ENCODE data around the gene PRM1. TPM values are rescaled to one million over a fixed set of nuclear protein-coding genes. Genes with fewer than 3 reads are reported as not detected.
A peak's percentile ranks its signal among the peaks of the same experiment; 100 is the strongest.
"Not testable (repeated sequence)": the region's sequence is repeated elsewhere in the genome, so short reads cannot be mapped to it uniquely, and the experiment has no call there.

The PRM1 gene
- total RNA-seq, 1 experiment from 2014 or later = not detected

GRCh38 chr16:11291091-11291703, 10.1 kb upstream of the PRM1 start:
- Histone ChIP-seq H3K36me3 (ENCODE audit: control insufficient read depth, insufficient read depth, low read length) (no peaks in the 10 kb centered on the region), H3K4me1 (peaks cover 13% of the 10 kb centered on the region), H3K9me3 (no peaks in the 10 kb centered on the region), H3K27me3 (replicated peaks; ENCODE audit: control insufficient read depth, insufficient read depth, low read length) (no peaks in the 10 kb centered on the region), H3K4me3 (ENCODE audit: low read depth, low read length) (no peak overlapping the region)
- ChIA-PET POLR2A (interaction anchor here (1.2 kb wide), 1 partner anchor 35 kb away, joined by 6 read pairs; the partner anchor contains the start of gene SOCS1), CTCF (interaction anchor here (1.5 kb wide), 1 partner anchor 36 kb away, joined by 5 read pairs; no protein-coding TSS in a partner anchor)
- Mint-ChIP-seq H3K36me3 (ENCODE audit: insufficient read depth, unreplicated experiment) (no peaks in the 10 kb centered on the region), H3K27ac (ENCODE audit: unreplicated experiment) (peak overlapping the region; percentile 10), H3K9me3 (ENCODE audit: unreplicated experiment) (no peaks in the 10 kb centered on the region), H3K27me3 (ENCODE audit: insufficient read depth, unreplicated experiment) (no peaks in the 10 kb centered on the region), H3K4me3 (ENCODE audit: unreplicated experiment) (no peak overlapping the region), H3K4me1 (ENCODE audit: low read depth, unreplicated experiment) (peaks cover 18% of the 10 kb centered on the region)
- intact Hi-C loops (cut with micrococcal nuclease; ENCODE audit: unreplicated experiment) = no loop called here
- BruUV-seq (replicated peaks) = no TSS peak
- TF ChIP-seq CTCF (IDR thresholded peaks at IDR 0.05; ENCODE audit: insufficient read depth in 1 of 2, low read depth in 1 of 2, low read length in 1 of 2, severe bottlenecking in 1 of 2, unreplicated experiment in 1 of 2) = no peak
- peak in 1 of 2 experiments; percentile 20 for DNase-seq

GRCh38 chr16:11290102-11290893, 9.2 kb upstream of the PRM1 start:
- H3K9me3 Mint-ChIP-seq (ENCODE audit: unreplicated experiment) = no peaks in the 10 kb centered on the region
- H3K4me1 ChIP-seq = peaks cover 13% of the 10 kb centered on the region
- no peak for DNase-seq
- no peak overlapping the region for H3K4me3 Mint-ChIP-seq (ENCODE audit: unreplicated experiment)
- TF ChIP-seq CTCF (IDR thresholded peaks at IDR 0.05; ENCODE audit: insufficient read depth in 1 of 2, low read depth in 1 of 2, low read length in 1 of 2, severe bottlenecking in 1 of 2, unreplicated experiment in 1 of 2) = no peak
- H3K27me3 Mint-ChIP-seq (ENCODE audit: insufficient read depth, unreplicated experiment) = no peaks in the 10 kb centered on the region
- no peaks in the 10 kb centered on the region for H3K36me3 Mint-ChIP-seq (ENCODE audit: insufficient read depth, unreplicated experiment)
- no peaks in the 10 kb centered on the region for H3K9me3 ChIP-seq
- no peaks in the 10 kb centered on the region for H3K27me3 ChIP-seq (replicated peaks; ENCODE audit: control insufficient read depth, insufficient read depth, low read length)
- ChIA-PET CTCF (no interaction called here), POLR2A (interaction anchor here (1.2 kb wide), 1 partner anchor 34 kb away, joined by 6 read pairs; the partner anchor contains the start of gene SOCS1)
- H3K4me3 ChIP-seq (ENCODE audit: low read depth, low read length) = no peak overlapping the region
- H3K36me3 ChIP-seq (ENCODE audit: control insufficient read depth, insufficient read depth, low read length) = no peaks in the 10 kb centered on the region
- H3K27ac Mint-ChIP-seq (ENCODE audit: unreplicated experiment) = no peak overlapping the region
- BruUV-seq (replicated peaks) = no TSS peak
- peaks cover 18% of the 10 kb centered on the region for H3K4me1 Mint-ChIP-seq (ENCODE audit: low read depth, unreplicated experiment)
- intact Hi-C loops (cut with micrococcal nuclease; ENCODE audit: unreplicated experiment) = no loop called here

GRCh38 chr16:11289696-11290095, 8.6 kb upstream of the PRM1 start:
- CTCF ChIA-PET; H3K9me3 ChIP-seq; H3K36me3 Mint-ChIP-seq (ENCODE audit: insufficient read depth, unreplicated experiment); H3K27ac Mint-ChIP-seq (ENCODE audit: unreplicated experiment); H3K27me3 Mint-ChIP-seq (ENCODE audit: insufficient read depth, unreplicated experiment); POLR2A ChIA-PET; H3K36me3 ChIP-seq (ENCODE audit: control insufficient read depth, insufficient read depth, low read length); H3K9me3 Mint-ChIP-seq (ENCODE audit: unreplicated experiment); intact Hi-C loops (cut with micrococcal nuclease; ENCODE audit: unreplicated experiment); H3K27me3 ChIP-seq (replicated peaks; ENCODE audit: control insufficient read depth, insufficient read depth, low read length); DNase-seq; H3K4me3 Mint-ChIP-seq (ENCODE audit: unreplicated experiment); H3K4me3 ChIP-seq (ENCODE audit: low read depth, low read length); BruUV-seq (replicated peaks): not testable (repeated sequence)
- H3K4me1 ChIP-seq = peaks cover 13% of the 10 kb centered on the region
- H3K4me1 Mint-ChIP-seq (ENCODE audit: low read depth, unreplicated experiment) = peaks cover 18% of the 10 kb centered on the region
